ENCODE measurements around the gene SNAP25.

SNAP25 gene

DNA sequence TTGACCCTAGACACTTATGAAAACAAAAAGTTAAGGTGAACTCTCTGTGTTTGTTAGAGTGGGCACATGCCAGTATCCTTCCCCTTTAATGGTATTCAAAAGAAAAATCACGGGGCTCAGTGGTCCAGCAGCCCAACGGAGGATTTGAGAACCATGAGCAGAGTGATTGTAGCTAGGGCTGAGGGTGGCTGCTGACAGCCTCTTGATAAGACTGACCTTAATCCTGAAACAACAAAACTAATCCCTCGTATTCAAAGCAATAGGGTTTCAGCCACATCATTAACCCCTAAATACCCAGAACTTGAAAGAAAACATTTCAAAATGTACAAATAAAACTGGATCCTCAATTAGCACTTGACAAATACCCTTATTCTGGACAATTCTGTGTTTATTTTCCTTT is 95.1 kb downstream of the SNAP25 start:
- CTCF ChIA-PET = no interaction called here
- Histone ChIP-seq H3K27ac (ENCODE audit: insufficient read depth in 1 of 2, low read depth in 1 of 2, low read length in 2 of 2, poor library complexity in 1 of 2, severe bottlenecking in 2 of 2) (no peak overlapping the region), H3K4me3 (ENCODE audit: control insufficient read depth in 1 of 7, extremely low read depth in 1 of 7, insufficient read depth in 4 of 7, low read depth in 2 of 7, low read length in 6 of 7) (no peak overlapping the region), H3K27me3 (replicated peaks in 2 of 5; ENCODE audit: control insufficient read depth in 4 of 5, insufficient read depth in 5 of 5, low read length in 4 of 5) (no peaks in the 10 kb centered on the region), H3K36me3 (ENCODE audit: control insufficient read depth in 4 of 4, insufficient read depth in 4 of 4, low read length in 3 of 4) (no peaks in the 10 kb centered on the region), H3K4me1 (ENCODE audit: control extremely low read depth in 1 of 4, control insufficient read depth in 4 of 4, insufficient read depth in 4 of 4, low read length in 3 of 4) (peaks cover 0 to 13% (median 12%) of the 10 kb centered on the region in 4 experiments), H3K9me3 (ENCODE audit: control extremely low read depth in 1 of 5, control insufficient read depth in 4 of 5, insufficient read depth in 2 of 5, low read depth in 1 of 5, low read length in 4 of 5) (peaks cover 0 to 8% (median 0%) of the 10 kb centered on the region in 5 experiments)
- no CpG with 5 or more reads among the region's 3 CpGs for WGBS (ENCODE audit: insufficient coverage)
- POLR2A ChIA-PET = no interaction called here
- no peak for DNase-seq

DNA sequence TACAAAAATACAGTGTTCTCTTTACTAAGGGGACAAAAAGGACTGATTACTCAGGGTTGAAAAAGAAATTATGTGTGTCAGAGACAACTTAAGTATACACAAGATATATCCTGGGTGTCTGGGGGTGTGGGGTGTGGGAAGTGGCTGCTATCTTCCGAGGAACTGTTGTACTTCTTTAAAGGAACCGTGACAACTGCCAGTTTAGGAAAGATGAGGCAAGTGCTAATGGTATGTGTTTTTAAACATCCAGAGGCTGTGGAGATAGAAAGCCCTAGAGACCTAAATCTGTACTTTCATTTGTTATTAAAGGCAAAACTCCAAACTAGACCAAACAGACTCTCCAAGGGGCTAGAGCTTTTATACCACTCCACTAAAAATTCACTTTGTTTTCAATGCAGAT is 95.6 kb downstream of the SNAP25 start:
- 100% methylated on average over 2 of the region's 2 CpGs for WGBS (ENCODE audit: insufficient coverage)
- Histone ChIP-seq H3K4me1 (ENCODE audit: control extremely low read depth in 1 of 4, control insufficient read depth in 4 of 4, insufficient read depth in 4 of 4, low read length in 3 of 4) (peaks cover 0 to 13% (median 12%) of the 10 kb centered on the region in 4 experiments), H3K27me3 (replicated peaks in 2 of 5; ENCODE audit: control insufficient read depth in 4 of 5, insufficient read depth in 5 of 5, low read length in 4 of 5) (no peaks in the 10 kb centered on the region), H3K4me3 (ENCODE audit: control insufficient read depth in 1 of 7, extremely low read depth in 1 of 7, insufficient read depth in 4 of 7, low read depth in 2 of 7, low read length in 6 of 7) (no peak overlapping the region), H3K36me3 (ENCODE audit: control insufficient read depth in 4 of 4, insufficient read depth in 4 of 4, low read length in 3 of 4) (no peaks in the 10 kb centered on the region), H3K9me3 (ENCODE audit: control extremely low read depth in 1 of 5, control insufficient read depth in 4 of 5, insufficient read depth in 2 of 5, low read depth in 1 of 5, low read length in 4 of 5) (peaks cover 0 to 8% (median 0%) of the 10 kb centered on the region in 5 experiments), H3K27ac (ENCODE audit: insufficient read depth in 1 of 2, low read depth in 1 of 2, low read length in 2 of 2, poor library complexity in 1 of 2, severe bottlenecking in 2 of 2) (no peak overlapping the region)
- ChIA-PET CTCF (no interaction called here), POLR2A (no interaction called here)
- DNase-seq = no peak

- no peak for DNase-seq
- Histone ChIP-seq H3K9me3 (ENCODE audit: control extremely low read depth in 1 of 5, control insufficient read depth in 4 of 5, insufficient read depth in 2 of 5, low read depth in 1 of 5, low read length in 4 of 5) (peaks cover 0 to 8% (median 0%) of the 10 kb centered on the region in 5 experiments), H3K4me3 (ENCODE audit: control insufficient read depth in 1 of 7, extremely low read depth in 1 of 7, insufficient read depth in 4 of 7, low read depth in 2 of 7, low read length in 6 of 7) (no peak overlapping the region), H3K4me1 (ENCODE audit: control extremely low read depth in 1 of 4, control insufficient read depth in 4 of 4, insufficient read depth in 4 of 4, low read length in 3 of 4) (peaks cover 0 to 14% (median 12%) of the 10 kb centered on the region in 4 experiments), H3K27me3 (replicated peaks in 2 of 5; ENCODE audit: control insufficient read depth in 4 of 5, insufficient read depth in 5 of 5, low read length in 4 of 5) (no peaks in the 10 kb centered on the region), H3K36me3 (ENCODE audit: control insufficient read depth in 4 of 4, insufficient read depth in 4 of 4, low read length in 3 of 4) (no peaks in the 10 kb centered on the region), H3K27ac (ENCODE audit: insufficient read depth in 1 of 2, low read depth in 1 of 2, low read length in 2 of 2, poor library complexity in 1 of 2, severe bottlenecking in 2 of 2) (no peak overlapping the region)
- 80% methylated on average over 3 of the region's 5 CpGs for WGBS (ENCODE audit: insufficient coverage)
- ChIA-PET CTCF (no interaction called here), POLR2A (no interaction called here)
Measured at GRCh38 chr20:10315138-10315537, 96.5 kb downstream of the SNAP25 start.

DNA sequence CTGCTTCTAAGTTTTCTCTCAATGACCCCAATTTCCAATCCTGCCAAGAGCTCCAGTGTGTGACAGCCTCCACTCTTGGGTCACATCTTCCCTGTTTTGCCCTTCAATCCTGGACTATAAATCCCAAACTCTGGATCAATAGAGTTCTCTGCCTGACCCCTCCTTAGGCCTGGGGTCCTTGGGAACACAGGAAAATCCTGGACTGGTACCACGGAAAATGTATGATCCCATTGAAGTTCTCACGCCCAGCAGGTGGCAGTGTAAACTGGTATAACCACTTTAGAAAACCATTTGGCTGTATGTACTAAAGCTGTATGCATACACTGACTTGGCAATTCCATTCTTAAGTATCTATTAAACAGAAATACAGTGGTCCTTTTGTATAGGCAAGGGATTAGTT is 98.0 kb downstream of the SNAP25 start:
- ChIA-PET POLR2A (no interaction called here), CTCF (interaction anchor here (1.3 to 2.0 kb wide), 2 partner anchors 9 to 19 kb away, joined by 4 read pairs; no protein-coding TSS in a partner anchor)
- Histone ChIP-seq H3K4me1 (ENCODE audit: control extremely low read depth in 1 of 4, control insufficient read depth in 4 of 4, insufficient read depth in 4 of 4, low read length in 3 of 4) (peaks cover 0 to 14% (median 12%) of the 10 kb centered on the region in 4 experiments), H3K27ac (ENCODE audit: insufficient read depth in 1 of 2, low read depth in 1 of 2, low read length in 2 of 2, poor library complexity in 1 of 2, severe bottlenecking in 2 of 2) (no peak overlapping the region), H3K4me3 (ENCODE audit: control insufficient read depth in 1 of 7, extremely low read depth in 1 of 7, insufficient read depth in 4 of 7, low read depth in 2 of 7, low read length in 6 of 7) (no peak overlapping the region), H3K27me3 (replicated peaks in 2 of 5; ENCODE audit: control insufficient read depth in 4 of 5, insufficient read depth in 5 of 5, low read length in 4 of 5) (no peaks in the 10 kb centered on the region), H3K9me3 (ENCODE audit: control extremely low read depth in 1 of 5, control insufficient read depth in 4 of 5, insufficient read depth in 2 of 5, low read depth in 1 of 5, low read length in 4 of 5) (peaks cover 0 to 8% (median 0%) of the 10 kb centered on the region in 5 experiments), H3K36me3 (ENCODE audit: control insufficient read depth in 4 of 4, insufficient read depth in 4 of 4, low read length in 3 of 4) (no peaks in the 10 kb centered on the region)
- WGBS (ENCODE audit: insufficient coverage) = 100% methylated on average over 2 of the region's 2 CpGs
- no peak for DNase-seq

GRCh38 chr20:10318291-10319024 is 99.8 kb downstream of the SNAP25 start:
- 58% methylated on average over 5 of the region's 5 CpGs for WGBS (ENCODE audit: insufficient coverage)
- CTCF ChIA-PET = interaction anchor here (1.2 kb wide), 1 partner anchor 43 kb away, joined by 3 read pairs; no protein-coding TSS in a partner anchor
- H3K27ac ChIP-seq (ENCODE audit: insufficient read depth in 1 of 2, low read depth in 1 of 2, low read length in 2 of 2, poor library complexity in 1 of 2, severe bottlenecking in 2 of 2) = no peak overlapping the region

DNA sequence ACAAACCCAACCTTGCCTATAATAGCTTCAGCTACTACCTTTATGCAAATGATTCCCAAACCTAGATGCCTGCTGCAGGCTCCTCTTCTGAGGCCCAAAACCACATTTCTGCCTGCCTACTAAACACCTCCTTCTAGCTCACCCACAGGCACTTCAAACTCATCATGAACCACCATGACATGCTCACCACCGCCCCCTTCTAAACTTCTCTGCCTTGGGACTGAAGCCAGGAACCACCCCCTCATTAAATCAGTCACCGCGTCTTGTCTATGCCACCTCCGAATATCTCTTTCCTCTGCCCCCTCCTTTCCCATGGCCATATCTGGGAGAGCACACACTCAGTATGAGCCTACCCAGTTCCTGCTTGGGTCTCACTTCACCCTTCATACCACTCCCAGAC is 101.2 kb downstream of the SNAP25 start:
- ChIA-PET POLR2A (no interaction called here), CTCF (no interaction called here)
- peaks cover 0 to 8% (median 0%) of the 10 kb centered on the region in 5 experiments for H3K9me3 ChIP-seq (ENCODE audit: control extremely low read depth in 1 of 5, control insufficient read depth in 4 of 5, insufficient read depth in 2 of 5, low read depth in 1 of 5, low read length in 4 of 5)
- DNase-seq = peak; percentile 14 to 55 (median 39)
- H3K4me1 ChIP-seq (ENCODE audit: control extremely low read depth in 1 of 4, control insufficient read depth in 4 of 4, insufficient read depth in 4 of 4, low read length in 3 of 4) = peaks cover 0 to 14% (median 12%) of the 10 kb centered on the region in 4 experiments
- no peaks in the 10 kb centered on the region for H3K27me3 ChIP-seq (replicated peaks in 2 of 5; ENCODE audit: control insufficient read depth in 4 of 5, insufficient read depth in 5 of 5, low read length in 4 of 5)
- H3K27ac ChIP-seq (ENCODE audit: insufficient read depth in 1 of 2, low read depth in 1 of 2, low read length in 2 of 2, poor library complexity in 1 of 2, severe bottlenecking in 2 of 2) = no peak overlapping the region
- H3K4me3 ChIP-seq (ENCODE audit: control insufficient read depth in 1 of 7, extremely low read depth in 1 of 7, insufficient read depth in 4 of 7, low read depth in 2 of 7, low read length in 6 of 7) = no peak overlapping the region
- no peaks in the 10 kb centered on the region for H3K36me3 ChIP-seq (ENCODE audit: control insufficient read depth in 4 of 4, insufficient read depth in 4 of 4, low read length in 3 of 4)
- WGBS (ENCODE audit: insufficient coverage) = 33% methylated on average over 4 of the region's 4 CpGs

More at GRCh38 chr20:10318291-10319024, 99.8 kb downstream of the SNAP25 start:
- Histone ChIP-seq H3K36me3 (ENCODE audit: control insufficient read depth in 4 of 4, insufficient read depth in 4 of 4, low read length in 3 of 4) (no peaks in the 10 kb centered on the region), H3K27me3 (replicated peaks in 2 of 5; ENCODE audit: control insufficient read depth in 4 of 5, insufficient read depth in 5 of 5, low read length in 4 of 5) (no peaks in the 10 kb centered on the region), H3K9me3 (ENCODE audit: control extremely low read depth in 1 of 5, control insufficient read depth in 4 of 5, insufficient read depth in 2 of 5, low read depth in 1 of 5, low read length in 4 of 5) (peaks cover 0 to 8% (median 0%) of the 10 kb centered on the region in 5 experiments), H3K4me3 (ENCODE audit: control insufficient read depth in 1 of 7, extremely low read depth in 1 of 7, insufficient read depth in 4 of 7, low read depth in 2 of 7, low read length in 6 of 7) (no peak overlapping the region), H3K4me1 (ENCODE audit: control extremely low read depth in 1 of 4, control insufficient read depth in 4 of 4, insufficient read depth in 4 of 4, low read length in 3 of 4) (peaks cover 0 to 14% (median 12%) of the 10 kb centered on the region in 4 experiments)
- DNase-seq = peak in 2 of 3 donors; percentile 45 to 52
- POLR2A ChIA-PET = no interaction called here

GRCh38 chr20:10321138-10321717 is 102.6 kb downstream of the SNAP25 start:
- Histone ChIP-seq H3K27ac (ENCODE audit: insufficient read depth in 1 of 2, low read depth in 1 of 2, low read length in 2 of 2, poor library complexity in 1 of 2, severe bottlenecking in 2 of 2) (no peak overlapping the region), H3K36me3 (ENCODE audit: control insufficient read depth in 4 of 4, insufficient read depth in 4 of 4, low read length in 3 of 4) (no peaks in the 10 kb centered on the region), H3K9me3 (ENCODE audit: control extremely low read depth in 1 of 5, control insufficient read depth in 4 of 5, insufficient read depth in 2 of 5, low read depth in 1 of 5, low read length in 4 of 5) (peaks cover 0 to 8% (median 0%) of the 10 kb centered on the region in 5 experiments), H3K27me3 (replicated peaks in 2 of 5; ENCODE audit: control insufficient read depth in 4 of 5, insufficient read depth in 5 of 5, low read length in 4 of 5) (no peaks in the 10 kb centered on the region), H3K4me3 (ENCODE audit: control insufficient read depth in 1 of 7, extremely low read depth in 1 of 7, insufficient read depth in 4 of 7, low read depth in 2 of 7, low read length in 6 of 7) (no peak overlapping the region), H3K4me1 (ENCODE audit: control extremely low read depth in 1 of 4, control insufficient read depth in 4 of 4, insufficient read depth in 4 of 4, low read length in 3 of 4) (peaks cover 0 to 14% (median 12%) of the 10 kb centered on the region in 4 experiments)
- ChIA-PET CTCF (interaction anchor here (1.0 kb wide), 1 partner anchor 71 kb away, joined by 3 read pairs; no protein-coding TSS in a partner anchor), POLR2A (interaction anchor here (0.8 kb wide), 1 partner anchor 1406 kb away, joined by 3 read pairs; no protein-coding TSS in a partner anchor)
- DNase-seq = no peak

Measured in common myeloid progenitor, CD34-positive (primary cell).